ENCODE measurements around the gene SLC37A3. TPM values are rescaled to one million over a fixed set of nuclear protein-coding genes. Genes with fewer than 3 reads are reported as not detected.

The SLC37A3 gene
- total RNA-seq, 1 experiment from 2014 or later, result 75.1 TPM

- in situ Hi-C loops (cut with HindIII; ENCODE audit: low sequenced_read_pairs), result no loop called here
Measured at GRCh38 chr7:140403878-140404564, 5.7 kb upstream of the SLC37A3 start, which contains the start of gene RAB19. Gene RAB19, plus strand, starts transcription at chr7:140404058. Its CDS starts 3,589 bp downstream, at chr7:140407647.

GRCh38 chr7:140402178-140402835 lies 4.0 kb upstream of the SLC37A3 start:
- no peak for DNase-seq (ENCODE audit: low spot score)
- in situ Hi-C loops (cut with HindIII; ENCODE audit: low sequenced_read_pairs), result no loop called here

More at GRCh38 chr7:140403878-140404564, 5.7 kb upstream of the SLC37A3 start, which contains the start of gene RAB19:
- DNase-seq (ENCODE audit: low spot score), result no peak

GRCh38 chr7:140400381-140400780 lies 2.1 kb upstream of the SLC37A3 start:
- DNase-seq (ENCODE audit: low spot score), result no peak
- in situ Hi-C loops (cut with HindIII; ENCODE audit: low sequenced_read_pairs), result no loop called here

GRCh38 chr7:140398821-140399220 lies 491 bp upstream of the SLC37A3 start:
- in situ Hi-C loops (cut with HindIII; ENCODE audit: low sequenced_read_pairs), result no loop called here
- no peak for DNase-seq (ENCODE audit: low spot score)

- DNase-seq (ENCODE audit: low spot score), result no peak
- in situ Hi-C loops (cut with HindIII; ENCODE audit: low sequenced_read_pairs), result no loop called here
Measured at GRCh38 chr7:140393756-140394306, 4.5 kb downstream of the SLC37A3 start.

- in situ Hi-C loops (cut with HindIII; ENCODE audit: low sequenced_read_pairs), result no loop called here
- DNase-seq (ENCODE audit: low spot score), result no peak
Measured at GRCh38 chr7:140391634-140392033, 6.7 kb downstream of the SLC37A3 start.

GRCh38 chr7:140390466-140391190 lies 7.7 kb downstream of the SLC37A3 start:
- in situ Hi-C loops (cut with HindIII; ENCODE audit: low sequenced_read_pairs), result no loop called here
- DNase-seq (ENCODE audit: low spot score), result no peak

GRCh38 chr7:140390034-140390433 lies 8.3 kb downstream of the SLC37A3 start:
- no peak for DNase-seq (ENCODE audit: low spot score)
- in situ Hi-C loops (cut with HindIII; ENCODE audit: low sequenced_read_pairs), result no loop called here

GRCh38 chr7:140389445-140389844 lies 8.9 kb downstream of the SLC37A3 start:
- in situ Hi-C loops (cut with HindIII; ENCODE audit: low sequenced_read_pairs), result no loop called here
- DNase-seq (ENCODE audit: low spot score), result no peak

GRCh38 chr7:140384894-140385545 lies 13.3 kb downstream of the SLC37A3 start:
- no peak for DNase-seq (ENCODE audit: low spot score)
- in situ Hi-C loops (cut with HindIII; ENCODE audit: low sequenced_read_pairs), result no loop called here

GRCh38 chr7:140383954-140384713 lies 14.2 kb downstream of the SLC37A3 start:
- in situ Hi-C loops (cut with HindIII; ENCODE audit: low sequenced_read_pairs), result no loop called here
- DNase-seq (ENCODE audit: low spot score), result no peak

GRCh38 chr7:140375892-140376730 lies 22.2 kb downstream of the SLC37A3 start:
- in situ Hi-C loops (cut with HindIII; ENCODE audit: low sequenced_read_pairs), result no loop called here
- no peak for DNase-seq (ENCODE audit: low spot score)

GRCh38 chr7:140375323-140375722 lies 23.0 kb downstream of the SLC37A3 start:
- in situ Hi-C loops (cut with HindIII; ENCODE audit: low sequenced_read_pairs), result no loop called here
- no peak for DNase-seq (ENCODE audit: low spot score)

- in situ Hi-C loops (cut with HindIII; ENCODE audit: low sequenced_read_pairs), result no loop called here
Measured at GRCh38 chr7:140369294-140369693, 29.0 kb downstream of the SLC37A3 start.

GRCh38 chr7:140367528-140367927 lies 30.8 kb downstream of the SLC37A3 start:
- in situ Hi-C loops (cut with HindIII; ENCODE audit: low sequenced_read_pairs), result no loop called here
- DNase-seq (ENCODE audit: low spot score), result no peak

More at GRCh38 chr7:140369294-140369693, 29.0 kb downstream of the SLC37A3 start:
- DNase-seq (ENCODE audit: low spot score), result no peak

GRCh38 chr7:140364819-140365218 lies 33.5 kb downstream of the SLC37A3 start:
- DNase-seq (ENCODE audit: low spot score), result no peak
- in situ Hi-C loops (cut with HindIII; ENCODE audit: low sequenced_read_pairs), result no loop called here

GRCh38 chr7:140360697-140361229 lies 37.6 kb downstream of the SLC37A3 start:
- in situ Hi-C loops (cut with HindIII; ENCODE audit: low sequenced_read_pairs), result no loop called here
- no peak for DNase-seq (ENCODE audit: low spot score)
